Measurements from ENCODE around the gene CALHM4.

The CALHM4 gene

DNA sequence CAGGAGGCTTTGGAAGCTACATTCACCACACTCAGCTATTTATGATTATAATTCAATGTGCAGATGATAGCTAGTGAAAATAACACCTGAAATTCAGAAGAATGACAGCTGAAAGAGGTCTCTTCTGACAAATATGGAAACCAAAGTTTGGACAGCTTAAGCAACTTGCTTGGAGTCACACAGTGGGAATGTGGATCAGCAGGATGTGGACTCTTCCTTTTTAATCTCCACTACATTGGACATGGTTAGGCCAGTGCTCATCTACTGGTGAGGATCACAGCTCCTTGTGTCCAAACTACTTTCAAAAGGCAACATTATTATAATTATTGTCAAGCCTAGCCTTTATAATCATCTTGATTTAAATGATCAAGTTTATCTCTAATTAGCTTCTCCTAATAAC, 18.4 kb upstream of the CALHM4 start:
- H3K9ac ChIP-seq, result no peak overlapping the region
- H3K9me3 ChIP-seq, result no peaks in the 10 kb centered on the region
- no peak overlapping the region for H3K4me3 ChIP-seq
- no peaks in the 10 kb centered on the region for H3K4me1 ChIP-seq
- H3K36me3 ChIP-seq, result no peaks in the 10 kb centered on the region
- no peak overlapping the region for H3K4me2 ChIP-seq
- H4K20me1 ChIP-seq, result no peaks in the 10 kb centered on the region
- H3K27ac ChIP-seq, result no peak overlapping the region
- no peaks in the 10 kb centered on the region for H3K27me3 ChIP-seq
- no peak for TF ChIP-seq Cebpa-rat (IDR thresholded peaks at IDR 0.05)

DNA sequence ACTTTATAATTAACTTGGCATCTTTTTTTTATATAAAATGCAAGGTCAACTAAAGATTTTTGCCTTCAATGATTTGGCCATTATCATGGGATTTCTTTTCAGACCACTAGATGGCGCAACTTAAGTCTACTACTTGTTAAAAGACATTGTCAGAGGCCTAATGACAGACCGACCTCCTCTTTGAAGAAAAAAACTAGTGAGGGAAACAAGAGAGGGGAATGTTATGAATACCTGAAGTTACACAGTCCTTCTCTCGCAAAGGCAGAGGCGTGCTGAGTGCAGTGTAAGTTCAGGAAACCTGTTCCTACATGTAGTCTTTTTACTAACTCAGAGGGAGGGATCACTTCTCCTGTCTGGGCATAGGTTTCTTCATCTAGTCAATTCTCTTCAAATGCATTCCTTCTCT, 17.3 kb upstream of the CALHM4 start:
- H3K27me3 ChIP-seq, result no peaks in the 10 kb centered on the region
- no peak overlapping the region for H3K9ac ChIP-seq
- H3K4me2 ChIP-seq, result no peak overlapping the region
- H3K36me3 ChIP-seq, result no peaks in the 10 kb centered on the region
- H4K20me1 ChIP-seq, result no peaks in the 10 kb centered on the region
- H3K9me3 ChIP-seq, result no peaks in the 10 kb centered on the region
- no peak for TF ChIP-seq Cebpa-rat (IDR thresholded peaks at IDR 0.05)
- H3K27ac ChIP-seq, result no peak overlapping the region
- no peak overlapping the region for H3K4me3 ChIP-seq
- H3K4me1 ChIP-seq, result no peaks in the 10 kb centered on the region

DNA sequence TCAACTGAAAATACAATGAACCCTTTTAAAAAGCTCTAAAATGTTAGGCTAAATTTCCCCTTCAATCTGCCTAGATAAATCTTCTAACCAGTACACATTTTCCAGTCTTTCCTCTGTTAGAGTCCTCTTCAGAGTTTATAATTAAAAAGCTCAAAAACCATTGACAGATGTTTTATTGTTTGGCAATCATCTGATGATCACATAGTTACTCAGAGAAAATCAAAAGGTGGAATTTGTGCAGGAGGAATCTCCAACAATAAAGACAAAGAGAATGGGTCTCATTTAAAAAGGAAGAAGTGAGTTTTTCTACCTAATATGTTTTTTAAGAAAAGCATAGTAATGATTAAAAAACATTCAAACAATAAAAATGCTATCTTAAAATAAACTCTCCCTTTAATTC, 11.1 kb upstream of the CALHM4 start:
- no peaks in the 10 kb centered on the region for H3K36me3 ChIP-seq
- no peaks in the 10 kb centered on the region for H3K9me3 ChIP-seq
- no peak overlapping the region for H3K4me2 ChIP-seq
- H4K20me1 ChIP-seq, result no peaks in the 10 kb centered on the region
- no peak overlapping the region for H3K9ac ChIP-seq
- H3K27me3 ChIP-seq, result no peaks in the 10 kb centered on the region
- no peak overlapping the region for H3K27ac ChIP-seq
- no peak for TF ChIP-seq Cebpa-rat (IDR thresholded peaks at IDR 0.05)
- no peak overlapping the region for H3K4me3 ChIP-seq
- H3K4me1 ChIP-seq, result no peaks in the 10 kb centered on the region

- no peak overlapping the region for H3K4me2 ChIP-seq
- no peaks in the 10 kb centered on the region for H4K20me1 ChIP-seq
- H3K27me3 ChIP-seq, result no peaks in the 10 kb centered on the region
These were observed 10.4 kb upstream of the CALHM4 start for GRCh38 chr6:116543149-116543548.

GRCh38 chr6:116545651-116546050, 7.9 kb upstream of the CALHM4 start, which contains the start of gene TRAPPC3L:
TRAPPC3L (minus strand) TSS chr6:116545684; CDS start chr6:116545514, 170 bp downstream.
- Histone ChIP-seq H3K9ac (no peak within 1 kb of the TSS), H4K20me1 (no peaks in the 10 kb centered on the region), H3K4me2 (no peak within 1 kb of the TSS), H3K4me3 (no peak within 1 kb of the TSS), H3K4me1 (no peaks in the 10 kb centered on the region), H3K27me3 (no peaks in the 10 kb centered on the region), H3K36me3 (no peaks in the 10 kb centered on the region), H3K9me3 (no peaks in the 10 kb centered on the region), H3K27ac (no peak within 1 kb of the TSS)
- no peak for TF ChIP-seq Cebpa-rat (IDR thresholded peaks at IDR 0.05)

More at GRCh38 chr6:116543149-116543548, 10.4 kb upstream of the CALHM4 start:
- no peaks in the 10 kb centered on the region for H3K9me3 ChIP-seq
- no peak for TF ChIP-seq Cebpa-rat (IDR thresholded peaks at IDR 0.05)
- no peaks in the 10 kb centered on the region for H3K36me3 ChIP-seq
- no peak overlapping the region for H3K4me3 ChIP-seq
- no peak overlapping the region for H3K27ac ChIP-seq
- no peak overlapping the region for H3K9ac ChIP-seq
- H3K4me1 ChIP-seq, result no peaks in the 10 kb centered on the region

DNA sequence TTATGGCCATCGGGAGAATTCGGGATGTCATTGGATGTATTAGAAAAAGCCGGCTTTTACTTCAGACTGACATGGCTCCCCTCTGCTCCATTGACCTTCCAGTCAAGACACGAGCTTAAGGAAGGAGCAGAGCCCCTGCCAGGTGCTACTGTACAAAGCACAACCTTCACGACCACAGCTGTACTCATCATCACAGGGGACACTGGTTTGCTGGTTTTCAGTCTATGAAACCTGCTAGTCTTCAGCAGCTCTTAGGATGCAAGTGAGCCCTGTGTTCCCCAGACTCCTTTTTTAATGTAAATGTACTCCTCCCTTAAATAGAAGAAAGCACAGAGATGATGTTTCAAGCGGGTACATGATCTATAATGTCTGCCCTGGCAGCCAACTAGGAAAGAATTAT, 6.2 kb upstream of the CALHM4 start:
- Histone ChIP-seq H3K4me2 (no peak overlapping the region), H3K9me3 (no peaks in the 10 kb centered on the region), H3K9ac (no peak overlapping the region), H3K27ac (no peak overlapping the region), H3K27me3 (no peaks in the 10 kb centered on the region), H3K4me1 (no peaks in the 10 kb centered on the region), H4K20me1 (no peaks in the 10 kb centered on the region), H3K4me3 (no peak overlapping the region), H3K36me3 (no peaks in the 10 kb centered on the region)
- TF ChIP-seq Cebpa-rat (IDR thresholded peaks at IDR 0.05), result no peak

DNA sequence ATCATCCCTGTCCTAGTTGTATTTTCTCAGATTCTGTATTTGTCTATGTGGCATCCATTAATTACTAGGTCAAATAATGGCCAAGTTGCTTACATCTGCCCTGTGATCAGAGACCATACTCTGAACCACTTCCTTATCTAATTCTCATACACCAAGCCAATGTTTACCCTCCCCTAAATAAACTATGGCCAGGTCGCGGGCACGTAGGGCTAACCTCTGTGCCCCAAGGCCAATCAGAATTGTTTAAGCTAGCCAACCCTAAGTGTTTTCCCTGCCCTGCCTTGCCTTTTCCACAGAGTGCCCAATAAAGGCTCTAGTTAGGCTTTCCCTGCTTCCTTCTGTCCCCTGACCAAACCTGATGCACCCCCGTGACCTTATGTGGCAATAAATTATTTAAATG, 2.8 kb upstream of the CALHM4 start:
- no peaks in the 10 kb centered on the region for H3K36me3 ChIP-seq

DNA sequence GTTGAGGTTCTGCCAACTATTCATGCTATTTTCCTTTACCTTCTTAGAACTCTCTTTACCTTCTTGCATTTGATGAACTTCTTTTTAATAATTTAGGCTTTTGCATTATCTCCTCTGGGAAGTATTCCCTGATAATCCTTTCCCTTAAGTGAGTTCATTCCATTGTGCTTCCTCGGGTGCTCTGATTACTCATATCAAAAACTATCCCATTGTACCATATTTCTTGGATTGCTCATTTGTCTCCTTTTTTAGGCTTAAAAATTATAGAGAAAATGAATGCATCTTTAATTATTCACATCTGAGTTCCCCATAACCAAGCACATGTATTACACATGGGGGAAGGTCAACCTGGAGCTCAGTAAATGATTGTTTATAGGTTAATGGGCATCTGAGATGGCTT, 2.5 kb downstream of the CALHM4 start:
- Histone ChIP-seq H3K4me2 (no peak overlapping the region), H4K20me1 (no peaks in the 10 kb centered on the region), H3K27ac (no peak overlapping the region), H3K9me3 (no peaks in the 10 kb centered on the region), H3K4me3 (no peak overlapping the region), H3K9ac (no peak overlapping the region), H3K27me3 (no peaks in the 10 kb centered on the region), H3K4me1 (no peaks in the 10 kb centered on the region), H3K36me3 (no peaks in the 10 kb centered on the region)
- no peak for TF ChIP-seq Cebpa-rat (IDR thresholded peaks at IDR 0.05)

More for the DNA sequence above, 2.8 kb upstream of the CALHM4 start:
- Histone ChIP-seq H3K9ac (no peak overlapping the region), H3K4me3 (no peak overlapping the region), H3K27ac (no peak overlapping the region), H3K9me3 (no peaks in the 10 kb centered on the region), H3K27me3 (no peaks in the 10 kb centered on the region), H4K20me1 (no peaks in the 10 kb centered on the region), H3K4me2 (no peak overlapping the region), H3K4me1 (no peaks in the 10 kb centered on the region)
- no peak for TF ChIP-seq Cebpa-rat (IDR thresholded peaks at IDR 0.05)

- Histone ChIP-seq H3K9ac (no peak overlapping the region), H3K27me3 (no peaks in the 10 kb centered on the region), H3K36me3 (no peaks in the 10 kb centered on the region), H4K20me1 (no peaks in the 10 kb centered on the region), H3K27ac (no peak overlapping the region), H3K9me3 (no peaks in the 10 kb centered on the region), H3K4me2 (no peak overlapping the region), H3K4me3 (no peak overlapping the region), H3K4me1 (no peaks in the 10 kb centered on the region)
- TF ChIP-seq Cebpa-rat (IDR thresholded peaks at IDR 0.05), result no peak
These were observed 3.4 kb downstream of the CALHM4 start for GRCh38 chr6:116556814-116557415.

- H3K36me3 ChIP-seq, result no peaks in the 10 kb centered on the region
- no peaks in the 10 kb centered on the region for H3K27me3 ChIP-seq
- H3K27ac ChIP-seq, result no peak overlapping the region
- no peak overlapping the region for H3K4me3 ChIP-seq
- TF ChIP-seq Cebpa-rat (IDR thresholded peaks at IDR 0.05), result no peak
- no peak overlapping the region for H3K9ac ChIP-seq
- no peaks in the 10 kb centered on the region for H3K4me1 ChIP-seq
- no peak overlapping the region for H3K4me2 ChIP-seq
- no peaks in the 10 kb centered on the region for H3K9me3 ChIP-seq
- no peaks in the 10 kb centered on the region for H4K20me1 ChIP-seq
These were observed 4.3 kb downstream of the CALHM4 start for GRCh38 chr6:116557893-116558292.

DNA sequence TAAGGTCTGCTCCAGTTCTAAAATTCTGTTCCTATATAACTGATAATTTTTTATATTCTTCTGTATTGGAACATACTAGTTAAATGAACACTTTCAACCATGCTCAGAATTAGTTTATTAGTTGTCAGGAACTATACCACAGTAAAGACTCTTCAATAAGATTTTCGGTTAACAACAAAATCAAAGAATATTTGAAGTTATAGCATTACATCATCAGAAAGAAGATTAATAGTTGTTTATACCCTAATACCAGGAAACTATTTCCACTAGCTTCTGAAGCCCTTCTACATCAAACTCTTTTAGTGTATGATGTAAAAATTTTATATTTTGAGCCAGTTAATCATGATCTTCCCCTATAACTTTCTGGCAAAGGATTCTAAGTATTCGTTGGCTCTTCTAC, 6.6 kb downstream of the CALHM4 start:
- H3K36me3 ChIP-seq, result no peaks in the 10 kb centered on the region
- no peaks in the 10 kb centered on the region for H3K9me3 ChIP-seq
- H4K20me1 ChIP-seq, result no peaks in the 10 kb centered on the region
- no peaks in the 10 kb centered on the region for H3K4me1 ChIP-seq
- H3K4me2 ChIP-seq, result no peak overlapping the region
- no peak overlapping the region for H3K4me3 ChIP-seq
- no peak for TF ChIP-seq Cebpa-rat (IDR thresholded peaks at IDR 0.05)
- H3K27ac ChIP-seq, result no peak overlapping the region
- peaks cover 5% of the 10 kb centered on the region; the same call in 1 of the 2 replicates for H3K27me3 ChIP-seq
- H3K9ac ChIP-seq, result no peak overlapping the region

All from BLaER1 (cell line).